GM18519 (cell line): ENCODE measurements around the gene RPL29.
"Not testable (repeated sequence)": the region's sequence is repeated elsewhere in the genome, so short reads cannot be mapped to it uniquely, and the experiment has no call there.

Experiments used
- ATAC-seq: cut with Tn5 transposase; IDR thresholded peaks from one replicate; pipeline ENCODE4 v1.9.1; 2021; ENCODE audit warnings: mild to moderate bottlenecking, moderate library complexity; ENCODE audit not compliant: unreplicated experiment, low FRiP score

Gene RPL29

DNA sequence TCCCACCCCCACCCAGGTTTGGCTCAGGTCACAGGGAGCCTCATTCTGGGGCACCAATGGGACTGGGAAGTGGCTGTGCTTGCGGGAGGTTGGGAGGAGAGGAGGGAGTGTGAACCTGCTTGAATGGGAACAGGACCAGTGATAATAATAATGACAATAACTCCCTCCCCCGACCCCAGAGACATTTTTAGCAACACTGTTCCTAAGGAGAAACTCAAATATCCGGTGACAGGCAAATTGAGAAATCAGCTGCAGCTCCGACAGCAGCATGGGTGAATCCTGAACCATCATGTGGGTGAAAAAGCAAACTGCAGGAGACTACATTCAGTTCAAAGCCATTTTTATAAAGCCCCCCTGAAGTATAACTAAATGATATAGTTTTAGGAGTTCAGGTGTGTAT lies 11.6 kb upstream of the RPL29 start:
- no peak for ATAC-seq

DNA sequence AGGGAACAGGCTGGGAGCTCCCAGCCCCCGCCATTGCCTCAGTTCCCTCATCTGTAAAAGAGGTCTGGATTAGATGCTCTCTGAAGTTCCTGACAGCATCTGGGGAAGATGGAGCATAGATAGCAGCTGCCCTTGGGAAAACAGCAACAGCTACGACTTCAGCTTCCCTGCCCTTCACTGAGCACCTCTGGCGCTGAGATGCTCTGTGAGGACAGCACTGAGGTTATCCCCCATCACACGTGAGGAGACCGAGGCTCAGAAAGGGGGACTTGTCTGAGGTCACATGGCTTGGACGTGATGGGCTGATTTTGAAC lies 11.1 kb upstream of the RPL29 start:
- ATAC-seq, result no peak

DNA sequence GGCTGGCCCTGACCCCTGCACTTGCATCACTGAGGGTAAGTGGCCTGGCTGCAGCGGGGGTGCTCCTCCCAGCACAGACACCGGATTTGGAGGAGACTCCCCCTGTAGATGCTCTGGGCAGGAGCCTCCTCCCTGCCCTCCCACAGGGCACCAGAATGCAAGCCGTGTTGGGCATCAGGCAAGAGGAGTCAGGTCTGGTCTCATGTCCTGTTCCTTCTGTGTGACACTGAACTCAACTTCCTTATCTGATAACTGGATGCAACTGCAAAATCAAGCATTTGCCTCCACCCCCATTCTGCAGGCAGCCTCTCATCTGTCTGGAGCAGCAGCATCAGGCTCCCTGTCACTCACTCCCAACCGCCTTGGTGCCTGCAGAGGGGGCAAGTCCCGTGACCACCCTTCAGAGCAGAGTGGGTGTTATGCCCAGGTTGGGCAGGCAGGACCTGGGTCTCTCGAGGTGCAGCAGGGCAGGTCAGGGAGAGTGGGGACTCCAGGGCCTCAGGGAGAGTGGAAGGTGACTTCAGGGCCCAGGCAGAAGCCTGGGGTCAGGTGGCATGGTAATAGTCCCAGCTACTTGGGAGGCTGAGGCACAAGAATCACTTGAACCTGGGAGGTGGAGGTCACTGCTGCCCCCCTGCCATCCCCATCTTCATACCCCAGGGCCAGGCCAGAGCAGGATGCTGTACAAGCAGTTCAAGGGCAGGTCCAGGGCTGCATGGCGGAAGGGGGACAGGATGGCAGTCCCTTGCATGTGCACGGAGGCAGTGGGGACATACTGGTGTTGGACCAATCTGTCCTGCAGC lies 10.5 kb upstream of the RPL29 start:
- ATAC-seq, result no peak

DNA sequence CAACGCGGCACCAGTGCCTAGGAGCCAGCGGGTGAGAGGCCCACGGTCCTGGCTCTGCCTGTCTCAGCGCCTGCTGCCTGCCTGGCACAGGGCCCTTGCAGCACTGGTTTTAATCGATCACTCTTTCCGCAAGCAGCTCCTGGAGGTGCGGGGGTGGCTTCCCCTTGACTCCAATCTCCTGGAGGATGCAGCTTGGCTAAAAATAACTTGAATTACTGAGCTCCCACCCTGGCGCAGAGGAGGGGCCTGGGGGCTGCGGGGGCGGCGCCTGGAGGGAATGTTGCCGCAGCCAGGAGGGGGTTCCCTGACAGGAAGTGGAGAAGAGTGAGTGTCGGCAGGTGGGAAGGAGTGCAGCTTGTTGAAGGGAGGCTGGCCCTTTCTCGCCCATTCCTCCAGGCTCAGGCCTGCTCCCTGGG lies 9.9 kb upstream of the RPL29 start:
- no peak for ATAC-seq

DNA sequence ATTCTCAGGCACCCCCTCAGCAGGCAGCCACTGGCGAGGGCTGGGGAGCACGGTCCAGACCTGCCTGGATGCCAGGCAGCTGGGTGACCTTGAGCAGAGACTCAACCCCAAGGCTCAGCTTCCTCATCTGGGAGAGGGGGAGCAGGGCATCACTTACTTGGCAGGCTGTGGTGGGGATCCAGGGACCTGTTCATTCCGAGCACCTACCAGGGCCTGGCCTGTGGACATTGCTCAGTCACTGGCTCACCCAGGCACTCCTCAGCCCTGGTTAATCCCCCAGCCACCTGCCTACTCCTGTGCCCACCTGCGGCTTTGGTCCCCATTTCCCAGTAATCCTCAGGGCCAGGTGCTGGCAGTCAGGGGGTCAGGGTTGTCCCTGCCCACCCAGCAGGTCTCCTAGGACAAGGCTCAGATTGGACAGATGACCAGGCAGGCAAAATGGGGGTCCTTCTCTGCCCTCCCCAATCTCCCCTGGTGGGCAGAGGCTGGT lies 9.3 kb upstream of the RPL29 start:
- ATAC-seq, result no peak

DNA sequence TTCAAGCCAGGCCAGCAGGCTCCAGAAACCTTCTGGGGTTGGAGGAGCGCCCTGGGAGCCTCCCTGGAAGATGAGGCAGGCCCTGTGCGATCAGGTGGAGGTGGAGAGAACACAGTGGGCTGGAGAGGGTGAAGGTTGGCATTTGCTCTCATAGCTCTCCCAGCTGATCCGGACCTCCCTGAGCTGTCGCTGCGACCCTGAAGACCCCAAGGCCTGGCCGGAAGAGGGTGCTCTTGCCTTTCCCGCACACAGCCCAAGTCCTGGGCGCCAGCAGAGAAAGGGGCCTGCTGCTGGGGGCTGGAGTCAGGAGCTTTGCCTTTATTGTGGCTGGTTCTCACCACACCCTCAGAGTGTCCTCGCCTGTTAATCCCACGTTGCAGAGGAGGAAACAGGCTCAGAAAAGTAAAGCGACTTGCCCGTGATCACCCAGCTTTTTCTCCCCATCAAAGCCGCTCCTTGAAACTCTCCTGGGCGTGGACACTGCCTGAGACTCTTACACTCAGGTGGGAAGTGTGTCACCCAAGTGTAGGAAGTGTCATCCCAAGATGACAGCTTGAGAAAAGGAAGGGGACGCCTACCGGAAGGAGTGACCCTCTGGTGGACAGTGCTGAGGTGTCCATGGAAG lies 8.6 kb upstream of the RPL29 start:
- no peak for ATAC-seq

DNA sequence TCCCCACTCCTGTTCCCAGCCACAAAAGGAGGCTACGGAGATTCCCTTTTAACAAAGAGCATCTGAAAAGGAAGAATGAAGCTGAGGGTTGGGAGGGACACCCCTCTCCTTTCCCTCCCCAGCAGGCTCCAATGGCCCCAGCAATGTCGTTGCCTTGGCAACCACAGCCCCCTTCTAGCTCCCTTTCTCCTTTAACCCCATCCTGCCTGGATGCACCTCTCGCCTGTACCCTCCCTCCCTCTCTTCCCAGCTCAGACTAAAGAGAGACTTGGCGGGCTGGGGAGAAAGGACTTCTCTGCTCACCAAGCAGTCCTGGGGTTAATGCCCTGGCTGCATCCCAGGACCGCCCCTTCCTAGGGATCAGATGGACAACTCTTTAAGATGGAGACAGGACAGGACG lies 7.1 kb upstream of the RPL29 start:
- ATAC-seq, result no peak

DNA sequence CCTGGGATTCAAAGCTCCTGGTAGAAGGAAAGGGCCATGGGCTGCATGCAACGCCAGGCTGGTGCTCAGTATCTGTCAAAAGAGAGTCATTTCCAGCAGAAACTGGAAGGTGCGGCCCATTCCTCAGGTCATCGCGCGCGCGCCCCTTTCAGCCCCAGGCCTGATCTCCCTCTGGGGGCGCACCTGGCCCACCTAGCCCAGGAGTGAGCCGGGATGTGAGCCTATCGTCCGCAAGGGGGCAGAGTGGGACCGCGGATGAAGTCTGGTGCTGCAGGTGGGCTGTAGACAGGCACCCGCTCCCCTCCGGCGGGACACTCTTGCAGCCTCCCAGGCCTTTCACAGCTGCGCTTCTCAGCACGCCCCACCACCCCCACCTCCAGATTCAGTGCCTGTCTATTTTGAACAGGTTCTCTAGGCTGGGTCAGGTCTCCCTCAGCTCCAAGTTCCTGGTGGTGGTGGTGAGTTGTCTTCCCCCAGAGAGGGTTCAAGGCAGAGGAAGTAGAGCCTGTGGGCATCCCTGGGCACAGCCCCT lies 5.8 kb upstream of the RPL29 start:
- no peak for ATAC-seq

DNA sequence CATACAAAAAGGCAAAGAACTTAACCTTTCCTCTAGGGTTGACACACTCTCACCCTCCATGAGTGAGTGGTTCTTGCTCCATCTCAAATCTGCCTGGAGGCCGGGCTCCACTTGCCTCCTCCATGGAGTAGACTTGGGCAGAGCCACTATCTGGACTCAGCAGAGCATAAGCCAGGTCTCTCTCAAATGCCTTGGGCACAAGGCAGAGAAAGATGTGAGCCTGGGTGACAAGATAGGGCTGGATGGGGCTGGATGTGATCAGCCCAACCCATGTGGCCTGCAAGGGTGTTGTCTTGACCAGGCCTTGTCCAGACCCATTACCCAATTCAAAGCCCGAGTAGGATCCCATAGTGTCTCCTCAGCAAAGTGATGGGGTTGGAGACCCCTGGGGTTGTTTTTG lies 4.2 kb upstream of the RPL29 start:
- ATAC-seq, result no peak

DNA sequence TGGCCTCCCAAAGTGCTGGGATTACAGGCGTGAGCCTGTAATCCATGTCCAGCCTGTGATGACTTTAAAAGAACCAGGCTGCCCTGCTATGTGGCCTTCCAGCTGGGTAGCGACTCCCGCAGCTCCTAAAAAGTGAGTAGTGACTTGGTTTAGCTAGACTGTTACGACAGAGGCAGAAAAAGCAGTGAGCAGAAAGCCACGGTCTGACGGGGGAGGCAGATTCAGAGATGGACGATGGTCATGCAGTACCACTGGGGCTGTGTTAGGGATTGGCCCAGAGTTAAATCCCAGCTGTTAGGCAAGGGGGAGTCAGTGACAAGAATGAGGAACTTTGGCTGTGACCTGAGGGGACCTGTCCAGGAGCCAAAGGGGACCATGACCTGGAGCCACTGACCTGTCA lies 3.1 kb upstream of the RPL29 start:
- no peak for ATAC-seq

DNA sequence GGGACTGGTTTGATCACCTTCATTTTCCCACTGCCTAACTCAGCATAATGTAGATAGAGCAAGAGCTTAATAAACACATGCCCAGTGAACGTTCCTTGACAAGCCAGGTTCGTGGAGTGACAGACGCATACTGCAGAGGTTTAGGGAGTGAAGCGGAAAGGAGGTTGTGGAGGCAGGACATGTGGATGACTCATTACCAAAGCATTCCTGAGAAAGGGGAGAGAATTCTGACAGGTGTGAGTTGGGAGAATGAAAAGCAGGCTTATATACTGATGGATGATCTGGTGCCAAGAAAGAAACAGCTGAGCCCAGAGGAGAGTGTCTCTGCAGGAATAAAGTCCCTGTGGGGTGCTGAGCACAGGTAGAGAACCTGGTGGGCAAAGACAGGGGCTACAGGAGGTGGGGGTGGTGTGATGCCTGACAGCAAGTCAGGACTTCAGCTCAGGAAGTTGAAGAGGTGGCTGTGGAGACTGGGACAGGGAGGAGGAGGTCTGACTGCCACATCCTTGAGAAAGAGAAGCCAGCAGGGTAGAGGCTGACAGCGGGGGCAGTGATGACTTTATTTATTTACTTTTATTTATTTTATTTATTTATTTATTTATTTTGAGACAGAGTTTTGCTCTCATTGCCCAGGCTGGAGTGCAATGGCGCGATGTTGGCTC lies 2.4 kb upstream of the RPL29 start:
- ATAC-seq, result no peak

DNA sequence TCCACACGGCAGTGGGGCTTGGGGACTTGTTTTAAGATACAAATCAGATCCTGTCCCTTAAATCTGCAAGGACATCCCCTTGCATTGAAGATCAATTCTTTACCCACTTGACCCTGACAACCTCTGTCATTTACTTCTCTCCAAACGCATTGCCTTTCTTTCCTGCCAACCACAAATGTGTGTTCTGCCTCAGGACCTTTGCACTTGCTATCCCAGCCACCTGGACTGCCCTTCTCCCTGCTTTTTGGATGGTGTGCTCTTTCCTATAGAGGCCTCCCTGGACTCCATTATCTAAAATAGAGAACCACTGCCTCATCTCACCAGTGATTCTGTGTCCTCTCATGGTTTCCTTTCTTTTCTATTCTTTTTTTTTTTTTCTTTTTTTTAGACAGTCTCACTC lies 1.5 kb upstream of the RPL29 start:
- ATAC-seq, result no peak

DNA sequence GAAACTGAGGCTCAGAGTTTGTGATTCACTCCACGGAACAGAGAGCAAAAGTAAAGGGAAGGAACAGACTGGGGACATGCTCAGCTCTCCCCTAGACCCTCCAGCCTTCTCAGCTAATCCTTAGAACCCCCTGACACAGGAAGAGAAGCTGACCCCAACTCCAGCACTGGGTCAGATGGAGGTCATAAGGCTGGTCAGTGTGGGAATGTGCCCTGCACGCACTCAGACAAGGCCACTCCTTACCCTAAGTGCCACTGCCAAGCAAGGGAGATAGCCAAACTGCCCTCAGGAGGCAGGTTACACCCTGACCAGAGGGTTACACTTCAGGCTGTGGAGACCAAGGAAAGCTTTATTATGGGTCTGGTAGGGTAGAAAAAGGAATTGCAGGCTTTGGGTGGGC lies 1.2 kb downstream of the RPL29 start:
- no peak for ATAC-seq

DNA sequence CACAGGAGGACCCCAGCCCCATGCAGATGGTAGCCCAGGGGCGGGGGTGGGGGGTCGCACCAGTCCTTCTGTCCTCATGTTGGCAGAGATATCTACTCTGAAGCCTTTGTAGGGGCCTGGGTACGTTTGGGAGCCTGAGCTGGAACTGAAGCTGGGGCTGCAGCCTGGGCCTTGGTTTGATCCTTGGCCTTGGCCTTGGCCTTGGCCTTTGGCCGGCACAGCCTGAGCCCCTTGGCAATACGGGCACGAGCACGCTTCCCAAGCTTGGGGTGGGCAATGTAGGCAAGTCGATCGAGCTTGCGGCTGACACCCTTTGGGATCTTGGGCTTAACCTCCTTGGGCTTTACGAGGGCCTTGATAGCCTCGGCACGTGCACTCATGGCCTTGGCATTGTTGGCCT lies 2.0 kb downstream of the RPL29 start:
- not testable (repeated sequence) for ATAC-seq

DNA sequence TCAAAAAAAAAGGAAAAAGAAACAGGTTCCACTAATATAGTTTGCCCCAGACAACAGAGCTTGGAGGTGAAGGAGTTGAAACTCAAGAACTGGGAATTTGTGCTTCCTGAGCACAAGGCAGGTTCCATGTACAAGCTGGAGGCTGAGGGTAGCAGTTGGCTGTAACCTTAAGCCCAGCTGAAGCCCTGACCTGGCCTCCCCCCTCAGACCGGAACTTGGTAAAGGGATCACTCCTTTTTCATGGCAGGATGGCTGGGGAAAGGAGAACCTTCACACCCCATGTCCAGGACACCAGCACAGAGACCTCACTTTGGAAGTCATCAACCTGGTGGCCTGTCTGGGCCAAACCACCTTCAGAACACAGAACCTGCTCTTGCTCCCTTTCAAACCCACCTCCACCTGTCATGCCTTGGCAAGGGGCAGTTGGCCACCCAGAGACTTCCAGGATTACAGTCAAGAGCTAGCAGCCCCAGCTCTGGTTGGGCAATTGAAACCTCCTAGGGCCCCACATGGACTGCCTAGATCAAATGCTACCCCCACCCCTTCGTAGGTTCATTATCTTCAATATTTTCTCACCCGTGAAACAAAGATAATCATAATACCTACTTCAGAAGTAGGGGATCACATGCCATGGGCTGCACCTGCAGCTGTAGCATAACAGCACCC lies 3.5 kb downstream of the RPL29 start:
- ATAC-seq, result no peak

DNA sequence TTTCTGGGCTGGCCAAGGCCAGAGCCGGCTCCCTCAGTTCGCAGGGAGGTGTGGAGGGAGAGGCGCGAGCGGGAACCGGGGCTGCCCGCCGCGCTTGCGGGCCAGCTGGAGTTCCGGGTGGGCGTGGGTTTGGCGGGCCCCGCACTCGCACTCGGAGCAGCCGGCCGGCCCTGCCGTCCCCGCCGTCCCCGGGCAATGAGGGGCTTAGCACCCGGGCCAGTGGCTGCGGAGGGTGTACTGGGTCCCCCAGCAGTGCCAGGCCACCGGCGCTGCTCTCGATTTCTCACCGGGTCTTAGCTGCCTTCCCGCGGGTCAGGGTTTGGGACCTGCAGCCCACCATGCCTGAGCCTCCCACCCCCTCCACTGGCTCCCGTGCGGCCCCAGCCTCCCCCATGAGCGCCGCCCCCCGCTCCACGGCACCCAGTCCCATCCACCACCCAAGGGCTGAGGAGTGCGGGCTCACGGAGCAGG lies 5.2 kb downstream of the RPL29 start:
- not testable (repeated sequence) for ATAC-seq

DNA sequence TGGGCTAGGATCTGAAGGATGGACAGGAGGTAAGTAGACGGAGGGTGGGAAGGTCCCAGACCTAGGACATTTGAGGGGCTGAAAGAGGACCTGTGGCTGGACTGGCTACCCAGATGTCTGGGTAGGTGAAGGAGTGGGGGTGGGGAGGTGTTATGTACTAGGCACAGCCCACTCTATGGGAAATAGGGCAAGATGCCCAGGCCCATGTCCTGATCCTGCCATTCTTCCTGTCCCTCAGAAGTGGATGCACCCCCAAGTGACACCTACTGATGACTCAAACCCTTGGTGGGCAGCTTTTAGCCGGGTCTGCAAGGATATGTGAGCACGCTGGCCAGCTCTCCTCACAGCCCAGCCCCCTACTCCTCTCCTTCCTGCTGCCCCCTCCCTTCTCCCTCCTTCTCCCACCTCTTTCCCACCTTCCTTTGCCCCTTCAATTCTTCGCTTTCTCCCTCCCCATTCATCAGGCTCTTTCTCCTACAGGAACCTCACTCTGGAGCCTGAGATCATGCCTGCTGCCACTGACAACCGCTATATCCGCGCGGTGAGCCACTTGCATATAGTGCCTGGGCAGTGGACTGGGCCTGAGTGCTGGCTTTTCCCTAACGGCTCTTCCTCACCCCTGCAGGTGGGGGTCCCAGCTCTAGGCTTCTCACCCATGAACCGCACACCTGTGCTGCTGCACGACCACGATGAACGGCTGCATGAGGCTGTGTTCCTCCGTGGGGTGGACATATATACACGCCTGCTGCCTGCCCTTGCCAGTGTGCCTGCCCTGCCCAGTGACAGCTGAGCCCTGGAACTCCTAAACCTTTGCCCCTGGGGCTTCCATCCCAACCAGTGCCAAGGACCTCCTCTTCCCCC lies 7.2 kb downstream of the RPL29 start:
- ATAC-seq, result no peak

DNA sequence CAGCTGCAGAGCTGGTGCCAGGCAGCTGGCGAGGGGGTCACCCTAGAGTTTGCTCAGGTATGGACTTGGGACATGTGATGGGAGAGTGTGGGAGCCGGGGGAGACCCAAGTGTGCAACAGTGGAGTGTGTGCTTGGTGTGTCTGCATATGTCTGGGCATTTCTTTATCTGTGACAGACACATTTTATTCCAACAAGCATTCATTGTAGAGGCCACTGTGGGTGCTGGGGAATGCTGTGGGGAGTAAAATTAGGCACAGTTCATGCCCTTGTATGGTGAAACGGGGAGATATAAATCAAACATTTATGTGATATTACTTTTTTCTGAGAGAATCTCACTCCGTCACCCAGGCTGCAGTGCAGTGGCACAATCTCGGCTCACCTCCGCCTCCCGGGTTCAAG lies 8.1 kb downstream of the RPL29 start:
- ATAC-seq, result no peak

DNA sequence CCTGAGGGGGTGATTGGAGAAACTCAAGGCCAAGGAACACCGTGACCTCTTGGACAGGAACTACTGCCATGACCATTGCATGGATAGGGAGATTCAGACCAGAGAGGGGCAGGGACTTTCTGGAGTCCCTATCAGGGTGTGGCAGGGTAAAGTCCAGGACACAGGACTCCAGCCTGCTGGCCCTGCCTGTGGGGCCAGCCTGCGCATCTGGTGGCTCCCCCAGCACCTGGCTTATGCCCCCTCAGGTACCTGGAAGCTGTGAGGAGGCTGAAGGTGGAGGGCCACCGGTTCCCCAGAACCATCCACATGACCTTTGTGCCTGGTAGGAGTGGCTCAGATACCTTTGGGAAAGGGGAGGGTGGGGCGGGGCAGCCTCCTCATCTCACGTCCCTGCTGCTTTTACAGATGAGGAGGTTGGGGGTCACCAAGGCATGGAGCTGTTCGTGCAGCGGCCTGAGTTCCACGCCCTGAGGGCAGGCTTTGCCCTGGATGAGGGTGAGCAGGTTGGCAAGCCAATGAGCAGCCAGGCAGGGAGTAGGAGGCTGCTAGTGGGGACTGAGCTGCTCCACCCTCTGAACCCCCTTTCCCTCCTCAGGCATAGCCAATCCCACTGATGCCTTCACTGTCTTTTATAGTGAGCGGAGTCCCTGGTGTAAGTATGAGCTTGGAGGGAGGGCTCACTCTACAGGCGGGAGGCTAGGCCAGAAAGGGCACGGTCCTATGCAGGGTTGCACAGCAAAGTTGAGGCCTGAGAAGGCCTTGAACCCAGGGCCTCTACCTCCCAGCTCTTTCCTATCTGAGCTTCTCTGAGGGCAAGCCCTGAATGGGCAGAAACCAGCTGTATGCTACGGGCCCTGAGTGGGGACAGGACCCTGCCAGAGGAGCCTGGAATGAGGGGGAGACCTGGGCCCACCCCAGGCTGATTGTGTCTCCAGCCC lies 9.4 kb downstream of the RPL29 start:
- no peak for ATAC-seq
